T-helper 22 cell (primary cell): ENCODE measurements around the gene SESN1.
A peak's percentile ranks its signal among the peaks of the same experiment; 100 is the strongest.
"Not testable (repeated sequence)": the region's sequence is repeated elsewhere in the genome, so short reads cannot be mapped to it uniquely, and the experiment has no call there.

ENCODE experiments used
- DNase-seq: peaks from one replicate; pipeline ENCODE4 v3.0.0-alpha.2; 2020; ENCODE audit warnings: low read depth

The SESN1 gene

DNA sequence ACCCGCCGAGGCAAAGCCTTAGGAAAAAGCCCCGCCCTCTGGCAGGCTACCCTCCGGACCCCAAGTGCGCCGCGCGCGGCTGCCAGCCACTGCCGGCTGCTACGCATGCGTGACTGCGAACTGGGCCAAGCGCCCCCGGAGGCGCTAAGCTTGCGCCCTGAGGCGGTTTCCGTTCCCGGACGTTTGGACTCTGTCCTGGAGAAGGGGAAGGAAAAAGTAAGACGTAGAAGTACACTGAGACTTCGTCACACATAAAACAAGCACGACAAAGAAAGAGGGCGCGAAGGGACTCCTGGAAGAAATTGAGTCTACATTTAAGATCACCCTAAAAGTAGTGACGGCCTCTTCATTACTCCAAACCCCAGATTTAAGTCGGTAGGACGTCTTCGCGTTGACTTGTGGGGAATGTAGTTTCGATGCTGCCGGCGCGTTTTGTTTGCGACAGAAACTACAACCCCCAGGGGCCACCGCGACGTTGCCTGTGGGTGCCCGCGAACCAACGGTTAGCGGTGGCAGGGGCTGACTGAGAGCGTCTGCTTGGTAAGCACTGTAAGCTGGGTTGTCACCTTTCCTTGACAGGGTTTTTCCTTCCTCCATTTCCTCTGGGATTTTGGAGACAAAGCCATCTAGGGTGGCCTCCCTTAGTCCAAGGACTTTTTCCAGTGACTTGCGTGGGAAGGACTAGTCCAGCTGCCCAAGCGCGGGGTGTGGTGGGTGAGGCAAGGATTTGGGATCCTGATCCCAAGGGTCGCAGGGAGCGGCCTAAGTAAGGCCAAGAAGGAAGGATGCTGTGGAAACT lies 589 bp upstream of the SESN1 start, which contains the start of gene CEP57L1:
TSS of gene CEP57L1 (plus strand) at position 472 of the 799 bp plus-strand sequence. CDS start 49,715 bp downstream, outside the sequence.
- peak; percentile 88 for DNase-seq

DNA sequence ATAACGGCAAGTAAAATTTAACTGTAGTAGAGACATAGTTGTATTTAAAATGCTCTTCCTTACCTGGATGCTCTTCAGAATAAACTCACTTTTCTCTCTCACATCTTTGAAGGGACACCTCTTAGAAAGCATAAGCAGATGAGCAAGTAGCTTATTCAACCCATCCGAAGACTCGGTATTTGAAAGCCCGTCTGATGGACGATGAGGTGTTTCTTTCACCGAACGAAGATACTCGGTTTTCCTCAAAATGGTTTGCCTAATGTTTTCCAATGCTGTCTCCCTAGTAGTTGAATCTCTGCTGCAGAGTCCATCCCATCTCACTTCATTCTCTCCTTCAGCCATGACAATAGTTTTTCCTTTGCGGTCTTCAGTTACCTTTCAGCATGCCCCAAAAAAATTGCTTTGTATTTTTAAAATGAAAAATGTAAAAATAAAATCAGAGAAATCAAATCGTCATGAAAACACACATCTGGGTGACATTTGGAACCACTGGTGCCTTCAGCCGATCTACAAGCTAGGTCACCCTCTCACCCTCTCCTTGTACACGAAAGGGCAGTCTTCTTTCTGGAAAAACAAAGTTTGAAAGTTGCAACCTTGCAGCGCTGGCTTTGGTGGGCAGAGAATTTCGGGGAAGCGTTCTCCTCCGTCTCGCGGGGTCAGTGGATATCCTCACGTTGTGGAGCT lies 772 bp downstream of the SESN1 start:
- no peak for DNase-seq

DNA sequence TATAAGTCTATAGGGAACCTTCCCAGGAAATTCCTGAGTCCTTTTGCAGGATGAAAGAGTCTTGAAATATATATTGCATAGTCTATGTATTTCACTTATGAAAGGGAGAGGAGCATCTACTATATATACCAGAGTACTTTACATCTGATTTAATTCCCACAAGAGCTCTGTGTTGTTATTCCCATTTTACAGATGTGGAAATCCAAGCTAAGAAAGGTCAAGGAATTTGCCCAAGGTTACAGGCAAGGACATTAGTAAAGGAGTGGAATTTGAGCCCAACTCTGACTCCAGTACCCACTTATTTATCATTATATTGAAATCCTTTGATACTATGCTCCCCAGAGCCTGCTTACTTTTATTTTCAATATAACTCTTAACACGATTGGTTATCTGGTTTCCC lies 2.6 kb downstream of the SESN1 start:
- DNase-seq: no peak

DNA sequence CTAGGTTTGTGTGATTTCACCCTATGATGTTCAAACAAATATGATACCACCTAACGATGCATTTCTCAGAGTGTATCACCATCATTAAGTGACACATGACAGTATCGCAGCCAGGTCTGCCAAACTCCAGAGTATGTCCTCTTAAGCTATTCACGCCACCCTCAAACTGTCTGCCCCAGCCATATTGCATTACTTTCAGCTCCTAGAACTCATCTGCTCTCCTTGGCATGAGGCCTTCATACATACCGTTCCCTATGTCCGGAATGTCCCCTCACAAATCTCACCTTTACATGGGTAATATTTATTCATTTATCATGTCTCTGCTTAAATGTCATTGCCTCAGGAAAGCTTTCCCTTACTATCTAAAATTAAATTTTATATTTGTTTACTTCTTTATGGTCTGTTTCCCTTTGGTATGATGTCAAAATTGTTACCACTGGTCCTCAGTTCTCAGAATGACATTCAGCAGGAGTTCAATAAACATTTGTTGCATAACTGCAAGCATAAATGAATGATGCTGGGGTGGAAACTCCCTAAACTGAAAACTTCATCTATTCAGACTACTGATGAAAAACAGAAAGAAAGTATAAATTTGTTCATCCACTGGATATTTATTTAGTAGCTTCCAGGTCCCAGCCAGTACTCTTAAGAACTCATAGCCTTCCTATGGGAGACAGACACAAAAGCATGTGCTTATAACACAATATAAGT lies 3.2 kb downstream of the SESN1 start:
- DNase-seq: no peak

DNA sequence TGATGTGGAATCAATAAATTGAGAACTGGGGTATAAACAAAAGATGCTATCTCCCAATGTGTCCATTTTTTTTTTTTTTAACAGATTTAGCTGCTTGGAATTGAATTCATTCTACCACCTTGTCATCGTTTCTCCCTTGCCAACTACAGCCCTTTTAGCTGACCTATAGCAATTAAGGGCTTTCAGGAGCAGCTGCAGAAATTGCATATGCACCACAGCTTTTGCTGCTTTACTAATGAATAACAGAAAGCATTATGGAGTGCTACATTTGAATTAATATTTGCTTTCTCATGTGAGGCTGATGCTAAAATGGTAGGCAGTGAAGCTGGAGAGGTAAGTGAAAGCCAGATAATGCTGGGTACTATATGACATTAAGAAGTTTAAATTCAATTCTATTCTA lies 5.7 kb downstream of the SESN1 start:
- no peak for DNase-seq

DNA sequence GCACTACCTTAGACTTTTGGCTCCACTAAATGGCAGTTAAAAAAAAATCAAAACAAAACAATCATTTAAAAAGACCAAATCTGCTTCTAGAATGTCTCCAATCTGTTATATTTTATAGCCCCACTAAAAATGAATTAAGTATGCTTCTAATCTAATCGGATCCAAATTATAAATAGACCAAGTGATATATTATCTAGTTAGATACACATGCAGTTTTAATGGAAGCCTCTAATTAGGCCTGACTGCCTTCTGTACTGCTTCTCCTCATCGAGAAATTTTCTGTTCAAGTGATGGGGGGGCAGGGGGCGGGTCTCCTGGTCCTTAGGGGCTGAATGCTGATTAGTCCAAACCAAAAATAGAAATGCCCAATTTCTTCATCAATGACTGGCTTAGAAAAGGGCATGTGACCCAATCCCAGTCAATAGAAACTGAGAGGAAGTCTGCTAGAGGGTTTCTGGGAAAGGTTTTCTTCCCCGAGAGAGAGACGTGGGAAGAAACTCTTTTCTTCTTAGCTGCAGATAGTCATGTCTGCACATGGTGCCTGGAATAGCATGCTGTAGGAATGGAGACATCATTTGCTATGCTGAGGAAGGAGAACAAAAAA lies 6.9 kb downstream of the SESN1 start:
- DNase-seq: no peak

- not testable (repeated sequence) for DNase-seq
These were observed 10.5 kb downstream of the SESN1 start for GRCh38 chr6:109084146-109084545.

GRCh38 chr6:109083657-109084056 lies 11.0 kb downstream of the SESN1 start:
- DNase-seq: no peak

DNA sequence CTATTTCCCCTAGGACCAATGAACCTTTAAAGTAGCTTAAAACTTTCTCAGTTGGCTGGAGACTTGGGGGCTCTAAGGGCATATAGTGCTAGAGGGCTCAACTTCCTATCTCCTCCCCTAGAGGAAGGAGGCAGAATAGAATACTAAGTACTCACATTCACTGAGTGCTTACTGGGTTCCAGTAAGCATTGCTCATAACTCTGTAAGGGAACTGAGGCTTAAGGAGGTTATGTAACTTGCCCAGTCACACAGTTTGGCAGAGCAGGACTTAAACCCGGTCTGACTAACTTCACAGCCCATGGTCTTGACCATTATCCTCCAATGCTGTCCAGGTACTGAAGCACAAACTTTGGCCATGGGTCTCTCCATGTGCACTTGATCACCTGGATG lies 12.5 kb downstream of the SESN1 start:
- no peak for DNase-seq

DNA sequence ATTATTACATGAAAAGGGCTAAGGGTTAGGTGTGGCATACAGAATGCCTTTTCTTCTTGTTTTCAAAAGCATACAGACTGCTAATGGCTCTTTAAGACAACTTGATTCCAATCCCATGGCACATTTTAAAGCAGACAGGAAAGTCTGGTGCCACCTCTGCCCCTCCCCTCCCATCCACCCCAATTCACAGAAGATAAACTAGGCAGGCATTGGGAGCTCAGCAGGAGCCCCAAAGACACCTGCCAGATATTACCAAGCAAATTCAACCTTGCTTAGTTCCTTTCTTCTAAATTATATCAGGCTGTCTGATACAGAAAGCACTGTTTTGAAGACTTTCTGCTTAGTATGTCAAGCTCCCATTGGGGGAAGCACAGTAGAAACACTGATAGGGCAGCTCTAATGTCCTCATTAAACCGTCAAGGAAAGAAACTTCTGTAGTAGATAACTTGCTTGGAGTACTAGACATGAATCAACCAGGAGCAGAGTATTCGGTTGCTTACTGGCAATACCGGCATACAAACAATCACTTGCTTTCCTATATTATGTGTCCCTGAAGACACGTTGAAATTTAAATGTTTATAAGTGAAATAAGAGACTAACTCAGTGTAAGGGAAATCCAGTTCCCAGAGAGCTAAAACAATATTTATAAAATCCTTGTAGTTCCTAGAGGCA lies 13.0 kb downstream of the SESN1 start:
- DNase-seq: no peak

- DNase-seq: no peak
These were observed 13.6 kb downstream of the SESN1 start for GRCh38 chr6:109081026-109081425.

DNA sequence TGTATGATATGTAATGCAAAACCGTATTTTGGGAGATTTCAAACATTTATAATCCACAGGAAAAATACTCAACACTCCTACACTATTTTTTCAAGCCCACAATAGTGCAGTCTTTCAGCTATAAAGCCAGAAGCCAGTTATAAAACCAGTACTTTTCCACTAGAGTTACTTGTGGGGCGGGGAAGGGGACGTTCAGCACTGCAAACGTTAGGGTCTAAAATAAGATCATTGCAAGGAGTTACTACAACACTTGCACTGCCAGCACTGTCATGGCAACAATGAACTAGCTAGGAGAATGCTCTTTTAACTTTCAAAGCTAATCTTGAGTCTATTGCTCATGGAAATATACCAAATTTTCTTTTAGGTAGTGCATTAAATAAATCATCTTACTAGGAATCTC lies 14.7 kb downstream of the SESN1 start:
- DNase-seq: no peak

GRCh38 chr6:109076377-109076776 lies 18.3 kb downstream of the SESN1 start:
- DNase-seq: no peak

- no peak for DNase-seq
These were observed 18.7 kb downstream of the SESN1 start for GRCh38 chr6:109075934-109076333.

- no peak for DNase-seq
These were observed 20.6 kb downstream of the SESN1 start for GRCh38 chr6:109074133-109074415.

DNA sequence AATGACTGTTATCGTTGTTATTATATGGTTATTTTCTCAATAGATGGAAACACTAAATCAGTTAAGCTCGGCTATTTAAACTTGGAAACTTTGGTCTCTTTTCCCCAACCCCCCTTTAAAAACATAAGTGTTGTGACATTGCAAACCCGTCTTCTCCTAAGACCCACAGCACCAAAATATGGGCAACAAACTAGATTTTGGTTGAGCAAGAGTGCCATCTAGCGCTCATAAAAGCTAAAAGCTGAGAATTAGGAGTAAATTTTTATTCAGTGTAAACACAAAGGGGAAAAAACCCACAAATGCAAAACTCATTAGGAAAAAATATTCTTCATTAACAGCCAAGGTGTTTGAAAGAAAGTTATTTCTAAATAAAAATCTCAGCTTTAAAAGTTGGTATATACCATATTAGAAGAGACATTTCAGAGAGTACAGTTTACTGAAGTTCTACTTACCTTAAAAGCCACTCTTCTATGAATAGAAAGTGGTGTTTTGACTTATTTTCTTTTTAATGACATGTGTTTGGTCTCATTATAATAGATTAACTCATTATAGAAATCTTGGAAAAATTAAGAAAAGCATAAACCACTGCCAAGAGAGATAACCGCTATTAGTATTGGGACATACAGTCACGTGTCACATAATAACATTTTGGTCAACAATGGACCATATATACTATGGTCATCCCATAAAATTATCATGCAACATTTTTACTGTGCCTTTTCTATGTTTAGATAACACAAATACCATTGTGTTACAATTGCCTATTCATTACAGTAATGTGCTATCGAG lies 21.1 kb downstream of the SESN1 start:
- DNase-seq: peak; percentile 13

DNA sequence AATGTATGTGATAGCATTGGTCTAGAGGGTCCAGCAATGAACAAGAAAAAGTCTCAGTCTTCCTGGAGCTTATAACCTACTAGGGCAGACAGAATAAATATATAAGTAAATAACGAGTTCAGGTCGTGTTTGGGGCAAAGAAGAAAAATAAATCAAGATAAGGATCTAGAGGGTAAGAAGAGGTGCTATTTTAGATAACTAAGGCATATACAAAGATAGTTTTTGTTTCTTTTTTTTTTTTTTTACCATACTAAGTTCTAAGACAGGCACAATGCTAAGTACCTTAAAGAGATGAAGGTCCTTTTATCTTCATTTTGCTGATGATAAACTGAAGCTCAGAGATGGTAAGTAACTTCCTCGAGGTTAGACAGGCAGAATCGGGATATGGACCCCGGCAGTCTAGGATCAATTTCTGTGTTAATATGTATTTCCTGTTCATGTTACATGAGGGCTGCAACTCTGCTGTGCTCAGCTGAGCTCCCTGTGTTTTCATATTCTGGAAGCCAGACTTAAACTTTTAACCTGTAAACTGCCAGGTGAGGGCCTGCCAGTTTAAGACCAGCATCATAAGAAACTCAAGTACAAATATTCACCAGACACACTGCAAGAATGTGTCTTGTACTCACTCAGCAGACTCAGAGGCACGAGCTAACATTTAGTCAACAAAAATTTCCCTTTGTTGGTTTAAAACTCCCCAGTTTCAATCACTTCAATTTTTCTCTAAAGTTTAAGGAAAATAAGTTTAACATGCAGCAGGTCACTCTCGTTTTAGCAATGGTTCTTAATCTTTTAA lies 23.3 kb downstream of the SESN1 start:
- no peak for DNase-seq

DNA sequence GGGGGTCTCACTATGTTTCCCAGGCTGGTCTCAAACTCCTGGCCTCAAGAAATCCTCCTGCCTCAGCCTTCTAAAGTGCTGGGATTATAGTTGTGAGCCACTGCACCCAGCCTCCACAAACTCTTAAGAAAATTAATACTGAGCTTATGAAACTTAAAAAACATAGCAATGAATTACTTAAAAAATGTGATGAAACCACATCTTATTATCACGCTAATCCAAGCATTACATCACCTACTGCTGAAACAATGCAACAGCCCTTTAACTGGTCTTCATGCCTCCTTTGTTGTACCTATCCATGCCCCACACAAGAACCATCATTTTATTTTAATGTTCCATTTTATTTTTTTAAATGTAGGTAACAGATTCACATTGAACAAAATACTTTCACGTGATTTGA lies 24.9 kb downstream of the SESN1 start:
- no peak for DNase-seq

DNA sequence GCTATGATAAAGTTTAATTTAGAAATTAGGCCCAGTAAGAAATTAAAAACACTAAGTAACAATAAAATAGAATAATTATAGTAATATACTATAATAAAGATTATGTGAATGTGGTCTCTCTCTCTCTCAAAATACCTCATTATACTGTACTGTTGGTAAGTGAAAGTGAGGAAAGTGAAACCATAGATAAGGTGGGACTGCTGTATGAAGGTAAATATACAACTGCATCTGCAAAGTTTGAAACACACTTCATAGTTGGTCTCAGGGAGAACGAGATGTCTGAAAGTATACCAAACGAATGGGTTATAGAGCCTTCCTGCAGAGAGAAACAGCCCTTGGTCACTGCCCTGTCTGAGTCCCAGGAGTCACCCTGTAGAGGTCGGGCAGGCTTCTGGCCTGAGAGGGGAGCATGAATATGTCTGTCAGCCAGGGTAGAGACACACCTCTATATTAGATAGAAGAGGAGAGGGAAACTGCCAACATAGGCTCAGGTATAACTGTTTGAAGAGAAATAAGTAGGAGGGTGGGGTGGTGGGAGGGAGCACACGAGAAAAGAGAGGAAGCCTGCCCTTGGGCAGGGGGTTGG lies 31.8 kb downstream of the SESN1 start:
- DNase-seq: no peak

DNA sequence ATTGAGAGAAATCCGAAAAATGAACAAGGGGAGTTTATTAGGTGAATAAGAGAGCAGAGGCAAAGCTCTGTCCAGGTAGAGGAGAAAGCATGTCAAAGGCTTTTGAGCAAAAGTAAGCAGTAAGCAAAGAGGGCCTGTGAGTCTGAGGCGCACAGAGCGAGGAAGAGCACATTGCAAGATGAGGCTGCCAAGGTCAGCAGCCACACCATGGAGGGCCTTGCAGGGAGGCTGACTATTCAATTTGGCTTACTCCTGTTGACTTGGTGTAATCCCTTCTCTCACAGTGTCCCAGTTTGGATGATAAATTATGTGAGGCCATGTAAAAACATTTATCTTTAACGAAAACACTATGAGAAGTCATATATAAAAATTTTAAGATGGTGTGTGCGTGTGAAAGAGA lies 32.4 kb downstream of the SESN1 start:
- no peak for DNase-seq
